UCSD-AML1 (cell line): ENCODE measurements around the gene MTMR8.

Experiments used
- DNase-seq: peaks from one replicate; lab custom pipeline; 2025; ENCODE audit not compliant: unreplicated experiment; lab: John Stamatoyannopoulos, UW

Gene MTMR8

GRCh38 chrX:64313624-64314023, 81.6 kb downstream of the MTMR8 start:
- DNase-seq, result no peak

DNA sequence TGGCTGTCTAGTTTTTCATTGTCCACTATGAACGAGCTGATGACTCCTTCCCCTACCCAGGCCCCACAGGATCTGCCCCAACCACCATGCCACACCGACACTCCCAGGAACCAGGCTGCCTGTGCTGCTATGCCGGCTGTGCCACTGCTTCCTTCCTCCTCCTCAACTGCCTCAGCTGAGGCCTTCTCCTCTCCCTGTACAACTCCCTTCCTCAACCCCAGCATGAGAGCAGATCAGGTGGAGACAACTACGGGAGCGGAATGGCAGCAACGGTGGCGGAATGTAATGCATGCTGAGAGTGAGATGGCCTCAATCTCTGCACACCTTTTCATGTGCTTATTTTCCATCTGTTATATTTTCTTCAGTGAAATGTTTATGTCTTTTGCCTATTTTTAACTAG, 88.5 kb downstream of the MTMR8 start:
- DNase-seq, result no peak

DNA sequence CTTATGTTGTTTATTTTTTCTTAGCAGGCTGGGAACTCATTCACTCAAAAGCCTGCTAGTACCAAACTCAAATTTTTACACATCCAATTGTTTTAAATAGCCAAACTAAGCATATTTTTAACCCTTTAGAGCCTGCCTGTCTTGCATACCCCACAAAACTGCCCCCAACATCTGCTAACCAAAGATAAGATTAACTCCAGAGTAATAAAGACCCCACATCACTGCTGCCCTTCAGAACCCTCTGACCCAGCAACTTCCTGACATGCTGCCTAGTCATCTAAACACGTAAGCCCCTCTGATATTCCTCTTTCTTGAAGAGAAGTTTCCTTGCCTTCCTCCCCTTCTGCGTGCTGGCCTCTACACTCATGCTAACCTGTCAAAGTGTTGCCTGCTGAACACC, 104.1 kb downstream of the MTMR8 start:
- no peak for DNase-seq

- DNase-seq, result no peak
These were observed 130.0 kb downstream of the MTMR8 start for GRCh38 chrX:64265265-64265664.

DNA sequence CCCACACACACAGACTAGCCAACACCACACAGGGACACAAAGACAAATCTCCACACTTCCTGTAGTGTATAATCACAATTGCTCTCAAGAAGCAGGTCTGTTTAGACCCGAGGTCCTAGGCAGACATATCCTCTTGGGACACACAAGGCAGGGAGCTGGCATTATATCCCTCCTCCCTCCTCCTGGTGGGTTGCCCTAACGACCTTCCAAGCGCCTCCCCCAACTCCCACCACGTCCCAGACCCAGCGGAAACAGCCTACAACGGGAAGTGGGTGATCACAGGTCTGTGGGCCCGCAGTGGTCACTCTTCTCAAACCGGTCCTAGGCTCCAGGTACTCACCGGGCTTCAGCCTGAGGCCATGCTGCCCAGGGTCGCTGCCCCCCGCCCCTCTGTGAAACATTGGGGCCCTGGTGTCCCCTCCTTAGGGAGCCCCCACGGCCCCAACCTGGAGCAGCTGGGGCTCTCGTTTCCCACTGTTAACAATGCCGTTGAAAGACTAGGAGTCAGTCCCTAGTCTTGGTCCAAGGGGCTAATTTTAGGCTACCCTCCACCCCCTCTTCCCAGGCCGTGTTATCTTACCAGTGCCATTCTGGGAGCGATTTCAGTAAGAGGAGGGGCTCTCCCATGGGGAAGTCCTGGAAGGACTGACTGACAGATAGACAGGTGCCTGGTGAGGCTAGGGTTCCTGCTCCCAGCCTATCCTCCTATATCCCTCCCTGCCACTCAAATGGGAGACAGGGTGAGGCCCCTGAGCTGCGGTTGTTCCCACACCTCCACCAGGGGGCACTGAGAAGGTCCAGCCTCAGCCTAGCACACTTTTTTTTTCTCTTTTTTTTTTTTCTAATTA, 164.9 kb downstream of the MTMR8 start, which contains the start of gene ASB12:
TSS of gene ASB12 (minus strand) at position 485 of the 848 bp plus-strand sequence. CDS start 4,957 bp downstream, outside the sequence.
- no peak for DNase-seq

- no peak for DNase-seq
These were observed 166.1 kb downstream of the MTMR8 start for GRCh38 chrX:64229154-64229553.
